ENCODE results near the gene RXRA. TPM values are rescaled to one million over a fixed set of nuclear protein-coding genes. Genes with fewer than 3 reads are reported as not detected.

RXRA gene
- total and polyA plus RNA-seq, 2 donors (not counting 1 experiment from before 2014, with no cell fraction given) = 2.6 to 6.8 TPM

- Histone ChIP-seq H3K4me2 (replicated peaks; ENCODE audit: low read depth, low read length, poor library complexity, severe bottlenecking) (peak overlapping the region; percentile 94), H3K9me3 (ENCODE audit: control extremely low read depth in 1 of 3, control insufficient read depth in 2 of 3, insufficient read depth in 1 of 3, low read length in 2 of 3) (peaks cover 0 to 36% (median 9%) of the 10 kb centered on the region in 3 donors), H3K79me2 (ENCODE audit: control insufficient read depth, insufficient read depth, low read length) (no peaks in the 10 kb centered on the region), H3K27me3 (replicated peaks in 1 of 4; ENCODE audit: control extremely low read depth in 1 of 4, control insufficient read depth in 3 of 4, insufficient read depth in 4 of 4, low read length in 3 of 4) (no peaks in the 10 kb centered on the region), H2AFZ (ENCODE audit: insufficient read depth, low read depth, low read length, poor library complexity, severe bottlenecking) (no peak overlapping the region), H3K9ac (ENCODE audit: low read length) (peak overlapping the region; percentile 62), H3K36me3 (replicated peaks in 1 of 2; ENCODE audit: control extremely low read depth in 1 of 2, control insufficient read depth in 1 of 2, extremely low read depth in 1 of 2, insufficient read depth in 2 of 2, low read length in 1 of 2) (no peaks in the 10 kb centered on the region), H4K20me1 (ENCODE audit: control insufficient read depth, insufficient read depth, low read length, poor library complexity, severe bottlenecking) (peaks cover 5% of the 10 kb centered on the region), H3K4me3 (ENCODE audit: control extremely low read depth in 1 of 5, extremely low read depth in 1 of 5, insufficient read depth in 1 of 5, low read depth in 2 of 5, low read length in 4 of 5) (peak overlapping the region; percentile 21 to 62 (median 27)), H3K4me1 (ENCODE audit: control insufficient read depth in 2 of 2, insufficient read depth in 2 of 2, low read length in 2 of 2) (peaks cover 56 to 59% of the 10 kb centered on the region in 2 donors), H3K27ac (ENCODE audit: low read length in 2 of 2) (peak overlapping the region; percentile 56 to 71)
- CTCF ChIA-PET = interaction anchor here (0.9 kb wide), 1 partner anchor 46 kb away, joined by 3 read pairs; no protein-coding TSS in a partner anchor
- H3K4me1 Mint-ChIP-seq = peaks cover 57% of the 10 kb centered on the region
- POLR2A ChIA-PET = interaction anchor here (0.8 kb wide), 1 partner anchor 8 kb away, joined by 3 read pairs; no protein-coding TSS in a partner anchor
- DNase-seq (peak; percentile 84), ATAC-seq (ENCODE audit: low read depth) (peak; percentile 48)
- WGBS (ENCODE audit: insufficient coverage) = under 1% methylated on average over 15 of the region's 18 CpGs
- peaks cover 3% of the 10 kb centered on the region for H3K9me3 Mint-ChIP-seq (ENCODE audit: insufficient read depth)
- peak overlapping the region; percentile 87 for H3K27ac Mint-ChIP-seq
- TF ChIP-seq, protein P1, sequence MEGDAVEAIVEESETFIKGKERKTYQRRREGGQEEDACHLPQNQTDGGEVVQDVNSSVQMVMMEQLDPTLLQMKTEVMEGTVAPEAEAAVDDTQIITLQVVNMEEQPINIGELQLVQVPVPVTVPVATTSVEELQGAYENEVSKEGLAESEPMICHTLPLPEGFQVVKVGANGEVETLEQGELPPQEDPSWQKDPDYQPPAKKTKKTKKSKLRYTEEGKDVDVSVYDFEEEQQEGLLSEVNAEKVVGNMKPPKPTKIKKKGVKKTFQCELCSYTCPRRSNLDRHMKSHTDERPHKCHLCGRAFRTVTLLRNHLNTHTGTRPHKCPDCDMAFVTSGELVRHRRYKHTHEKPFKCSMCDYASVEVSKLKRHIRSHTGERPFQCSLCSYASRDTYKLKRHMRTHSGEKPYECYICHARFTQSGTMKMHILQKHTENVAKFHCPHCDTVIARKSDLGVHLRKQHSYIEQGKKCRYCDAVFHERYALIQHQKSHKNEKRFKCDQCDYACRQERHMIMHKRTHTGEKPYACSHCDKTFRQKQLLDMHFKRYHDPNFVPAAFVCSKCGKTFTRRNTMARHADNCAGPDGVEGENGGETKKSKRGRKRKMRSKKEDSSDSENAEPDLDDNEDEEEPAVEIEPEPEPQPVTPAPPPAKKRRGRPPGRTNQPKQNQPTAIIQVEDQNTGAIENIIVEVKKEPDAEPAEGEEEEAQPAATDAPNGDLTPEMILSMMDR (IDR thresholded peaks at IDR 0.05) = no peak
- TF ChIP-seq EZH2 (IDR thresholded peaks at IDR 0.05; ENCODE audit: borderline replicate concordance, insufficient read depth, low read depth, low read length, poor library complexity, severe bottlenecking) = no peak
- peak overlapping the region; percentile 83 for H3K4me3 Mint-ChIP-seq
- intact Hi-C loops (cut with micrococcal nuclease) = loop anchor here (2.0 kb wide), 1 partner anchor 47 kb away; no protein-coding TSS in a partner anchor
- H3K27me3 Mint-ChIP-seq = no peaks in the 10 kb centered on the region
Observed at GRCh38 chr9:134396258-134396742, 70.0 kb downstream of the RXRA start.

GRCh38 chr9:134396825-134397224, 70.6 kb downstream of the RXRA start:
- H4K20me1 ChIP-seq (ENCODE audit: control insufficient read depth, insufficient read depth, low read length, poor library complexity, severe bottlenecking) = peaks cover 5% of the 10 kb centered on the region
- H3K27ac ChIP-seq (ENCODE audit: low read length in 2 of 2) = peak overlapping the region; percentile 56 to 71
- ChIA-PET POLR2A (no interaction called here), CTCF (interaction anchor here (0.9 kb wide), 1 partner anchor 46 kb away, joined by 3 read pairs; no protein-coding TSS in a partner anchor)
- H3K4me3 ChIP-seq (ENCODE audit: control extremely low read depth in 1 of 5, extremely low read depth in 1 of 5, insufficient read depth in 1 of 5, low read depth in 2 of 5, low read length in 4 of 5) = peak overlapping the region; percentile 21 to 62 (median 27)
- no peaks in the 10 kb centered on the region for H3K36me3 ChIP-seq (replicated peaks in 1 of 2; ENCODE audit: control extremely low read depth in 1 of 2, control insufficient read depth in 1 of 2, extremely low read depth in 1 of 2, insufficient read depth in 2 of 2, low read length in 1 of 2)
- H3K4me1 ChIP-seq (ENCODE audit: control insufficient read depth in 2 of 2, insufficient read depth in 2 of 2, low read length in 2 of 2) = peaks cover 51 to 54% of the 10 kb centered on the region in 2 donors
- no peak overlapping the region for H2AFZ ChIP-seq (ENCODE audit: insufficient read depth, low read depth, low read length, poor library complexity, severe bottlenecking)
- peak overlapping the region; percentile 82 for H3K27ac Mint-ChIP-seq
- ATAC-seq (ENCODE audit: low read depth) = peak; percentile 23
- intact Hi-C loops (cut with micrococcal nuclease) = loop anchor here (2.0 kb wide), 1 partner anchor 46 kb away; no protein-coding TSS in a partner anchor
- no peaks in the 10 kb centered on the region for H3K27me3 Mint-ChIP-seq
- peaks cover 0 to 36% (median 9%) of the 10 kb centered on the region in 3 donors for H3K9me3 ChIP-seq (ENCODE audit: control extremely low read depth in 1 of 3, control insufficient read depth in 2 of 3, insufficient read depth in 1 of 3, low read length in 2 of 3)
- H3K4me3 Mint-ChIP-seq = peak overlapping the region; percentile 83
- peaks cover 3% of the 10 kb centered on the region for H3K9me3 Mint-ChIP-seq (ENCODE audit: insufficient read depth)
- peak overlapping the region; percentile 94 for H3K4me2 ChIP-seq (replicated peaks; ENCODE audit: low read depth, low read length, poor library complexity, severe bottlenecking)
- WGBS (ENCODE audit: insufficient coverage) = 0% methylated on average over 7 of the region's 8 CpGs
- peak; percentile 63 for DNase-seq
- peak overlapping the region; percentile 62 for H3K9ac ChIP-seq (ENCODE audit: low read length)
- peaks cover 53% of the 10 kb centered on the region for H3K4me1 Mint-ChIP-seq
- TF ChIP-seq, protein P1 (IDR thresholded peaks at IDR 0.05) = no peak
- no peak for TF ChIP-seq EZH2 (IDR thresholded peaks at IDR 0.05; ENCODE audit: borderline replicate concordance, insufficient read depth, low read depth, low read length, poor library complexity, severe bottlenecking)
- H3K79me2 ChIP-seq (ENCODE audit: control insufficient read depth, insufficient read depth, low read length) = no peaks in the 10 kb centered on the region
- H3K27me3 ChIP-seq (replicated peaks in 1 of 4; ENCODE audit: control extremely low read depth in 1 of 4, control insufficient read depth in 3 of 4, insufficient read depth in 4 of 4, low read length in 3 of 4) = no peaks in the 10 kb centered on the region
